IMR-90 (cell line): ENCODE data around the gene ACIN1. TPM values are rescaled to one million over a fixed set of nuclear protein-coding genes. Genes with fewer than 3 reads are reported as not detected.
A peak's percentile ranks its signal among the peaks of the same experiment; 100 is the strongest.

ENCODE experiments used
- ATAC-seq: fragments of 200-7000 bp; cut with Tn5 transposase; 2 replicates; pipeline ENCODE4 v1.9.1; 2020; ENCODE audit warnings: low read depth, mild to moderate bottlenecking, moderate library complexity
- BruUV-seq: library from RNA; stranded (reverse); fragments of 400-500 nt; replicated peaks from 2 replicates; lab custom pipeline; 2021; lab: Mats Ljungman, UMichigan
- CTCF ChIA-PET: fragments of 300-600 bp; formaldehyde crosslinking; extraction: SDS; loops from one replicate; lab custom pipeline; 2021; ENCODE audit warnings: antibody characterized with exemption; lab: Yijun Ruan, JAX
- POLR2A ChIA-PET: fragments of 300-600 bp; sonication (Branson Sonifier 250); formaldehyde crosslinking; loops from one replicate; lab custom pipeline; 2022; ENCODE audit warnings: antibody characterized with exemption; ENCODE audit not compliant: unreplicated experiment; lab: Charles Lee
- DNase-seq: peaks from one replicate; pipeline ENCODE4 v3.0.0; 2013
- H2AFZ ChIP-seq: replicated peaks from 2 replicates; pipeline ENCODE3; 2013; ENCODE audit warnings: low read length, mild to moderate bottlenecking; ENCODE audit not compliant: poor library complexity
- H2AK5ac ChIP-seq: 2 replicates; pipeline ENCODE4 v1.6.1; 2013; ENCODE audit warnings: low read depth, low read length, inconsistent platforms
- H2AK9ac ChIP-seq: replicated peaks from 2 replicates; pipeline ENCODE3; 2013; ENCODE audit warnings: mild to moderate bottlenecking, low read depth, low read length, moderate library complexity; ENCODE audit not compliant: poor library complexity
- H2BK120ac ChIP-seq: 2 replicates; pipeline ENCODE4 v1.6.1; 2013; ENCODE audit warnings: low read depth, low read length, inconsistent platforms
- H2BK15ac ChIP-seq: 3 replicates; pipeline ENCODE4 v1.6.1; 2013; ENCODE audit warnings: low read depth, low read length, inconsistent platforms
- H2BK20ac ChIP-seq: 2 replicates; pipeline ENCODE4 v1.6.1; 2013; ENCODE audit warnings: low read depth, mild to moderate bottlenecking, inconsistent platforms, low read length, moderate library complexity
- H2BK5ac ChIP-seq: 2 replicates; pipeline ENCODE4 v1.6.1; 2013; ENCODE audit warnings: mild to moderate bottlenecking, low read depth, low read length, inconsistent platforms; ENCODE audit not compliant: poor library complexity, severe bottlenecking
- H3K14ac ChIP-seq: replicated peaks from 2 replicates; pipeline ENCODE4 v1.6.1; 2013; ENCODE audit warnings: low read depth, low read length, inconsistent platforms
- H3K18ac ChIP-seq: 2 replicates; pipeline ENCODE4 v1.6.1; 2013; ENCODE audit warnings: low read depth, low read length, control low read depth
- H3K23ac ChIP-seq: 2 replicates; pipeline ENCODE4 v1.6.1; 2013; ENCODE audit warnings: low read depth, low read length, inconsistent platforms
- H3K27ac ChIP-seq: 2 replicates; pipeline ENCODE4 v1.5.1; 2013; ENCODE audit warnings: mild to moderate bottlenecking, control low read depth, low read length; ENCODE audit not compliant: insufficient read depth
- H3K27me3 ChIP-seq: 2 replicates; pipeline ENCODE4 v1.6.1; 2013; ENCODE audit warnings: low read length; ENCODE audit not compliant: control insufficient read depth, insufficient read depth
- H3K36me3 ChIP-seq: 2 replicates; pipeline ENCODE4 v1.6.1; 2013; ENCODE audit warnings: low read length, mixed read lengths; ENCODE audit not compliant: control insufficient read depth, insufficient read depth
- H3K4ac ChIP-seq: 2 replicates; pipeline ENCODE4 v1.6.1; 2013; ENCODE audit warnings: low read depth, low read length, inconsistent platforms
- H3K4me1 ChIP-seq: 2 replicates; pipeline ENCODE4 v1.6.1; 2013; ENCODE audit warnings: low read length, mixed read lengths; ENCODE audit not compliant: control insufficient read depth, insufficient read depth
- H3K4me2 ChIP-seq: 2 replicates; pipeline ENCODE4 v1.6.1; 2013; ENCODE audit warnings: low read depth, mild to moderate bottlenecking, control low read depth, low read length, moderate library complexity
- H3K4me3 ChIP-seq: 2 replicates; pipeline ENCODE4 v1.5.1; 2013; ENCODE audit warnings: low read depth, mild to moderate bottlenecking, control low read depth, low read length, moderate library complexity; ENCODE audit not compliant: insufficient read depth
- H3K56ac ChIP-seq: 2 replicates; pipeline ENCODE4 v1.6.1; 2013; ENCODE audit warnings: low read length, inconsistent platforms; ENCODE audit not compliant: insufficient read depth; ENCODE audit errors: extremely low read depth
- H3K79me1 ChIP-seq, 2 experiments: 2 replicates each; pipeline ENCODE4 v1.6.1; 2013; ENCODE audit warnings: low read length in 2 of 2, inconsistent platforms in 1 of 2, low read depth in 1 of 2
- H3K9ac ChIP-seq: 2 replicates; pipeline ENCODE4 v1.6.1; 2013; ENCODE audit warnings: low read depth, low read length, control low read depth
- H3K9me1 ChIP-seq: 2 replicates; pipeline ENCODE4 v1.6.1; 2013; ENCODE audit warnings: low read length, inconsistent platforms; ENCODE audit not compliant: insufficient read depth
- H3K9me3 ChIP-seq: 2 replicates; pipeline ENCODE4 v1.6.1; 2013; ENCODE audit warnings: low read length; ENCODE audit not compliant: control insufficient read depth, insufficient read depth
- H4K20me1 ChIP-seq: 2 replicates; pipeline ENCODE4 v1.6.1; 2013; ENCODE audit warnings: low read length, inconsistent platforms; ENCODE audit not compliant: insufficient read depth
- H4K5ac ChIP-seq: 2 replicates; pipeline ENCODE4 v1.6.1; 2013; ENCODE audit warnings: mild to moderate bottlenecking, low read depth, low read length, control low read depth
- H4K8ac ChIP-seq, 2 experiments: 2 replicates each; pipeline ENCODE4 v1.6.1; 2013; ENCODE audit warnings: low read depth in 2 of 2, low read length in 2 of 2, control low read depth in 1 of 2, inconsistent platforms in 1 of 2
- H4K91ac ChIP-seq: 2 replicates; pipeline ENCODE4 v1.6.1; 2013; ENCODE audit warnings: low read depth, low read length, inconsistent platforms; ENCODE audit not compliant: insufficient read depth
- BHLHE40 ChIP-seq: fragments of 150-350 bp; IDR thresholded peaks from 2 replicates; pipeline ENCODE4 v1.6.1; 2016; ENCODE audit warnings: mild to moderate bottlenecking, low read depth, low read length
- CEBPB ChIP-seq: IDR thresholded peaks from 2 replicates; pipeline ENCODE4 v1.6.1; 2012; ENCODE audit warnings: low read depth, low read length, improper control_type of control experiment
- MAFK ChIP-seq: IDR thresholded peaks from 2 replicates; pipeline ENCODE4 v1.6.1; 2012; ENCODE audit warnings: low read depth, low read length, improper control_type of control experiment
- MXI1 ChIP-seq: IDR thresholded peaks from 2 replicates; pipeline ENCODE4 v1.6.1; 2012; ENCODE audit warnings: low read depth, mild to moderate bottlenecking, low read length, moderate library complexity, borderline replicate concordance
- NFE2L2 ChIP-seq: fragments of 150-350 bp; IDR thresholded peaks from 2 replicates; pipeline ENCODE4 v1.6.1; 2016; ENCODE audit warnings: low read depth, mild to moderate bottlenecking, low read length
- RCOR1 ChIP-seq: IDR thresholded peaks from 2 replicates; pipeline ENCODE4 v1.6.1; 2012; ENCODE audit warnings: mild to moderate bottlenecking, low read length, improper control_type of control experiment; ENCODE audit not compliant: insufficient replicate concordance
- RFX5 ChIP-seq: IDR thresholded peaks from 2 replicates; pipeline ENCODE4 v1.8.0; 2012; ENCODE audit warnings: low read depth, mild to moderate bottlenecking, low read length, moderate library complexity
- WGBS, 2 experiments: methylation state at CpG; one replicate each; pipeline versions ENCODE4 v1.1.5 to v1.1.7; 2013; ENCODE audit warnings: missing lambda C conversion rate in 2 of 2; ENCODE audit not compliant: insufficient read length in 1 of 2; ENCODE audit errors: extremely low coverage in 2 of 2; 5-methylcytosine and 5-hydroxymethylcytosine counted together
- dilution Hi-C: fragments of 300-500 bp; cut with HindIII; formaldehyde crosslinking; loops from one replicate; pipeline ENCODE4 v1.14.3; 2018; ENCODE audit warnings: low sequenced_read_pairs; ENCODE audit not compliant: unreplicated experiment
- in situ Hi-C: fragments of 300-500 bp; cut with MboI; formaldehyde crosslinking; loops from 3 replicates; pipeline ENCODE4 v1.14.3; 2019; ENCODE audit warnings: low sequenced_read_pairs, inconsistent platforms, mixed read lengths
- intact Hi-C: fragments of 100-400 bp; cut with micrococcal nuclease; formaldehyde crosslinking; loops from 2 replicates; pipeline ENCODE4 v1.10.0; 2022
- polyA plus RNA-seq, 3 experiments: library from polyadenylated mRNA; depleted of rRNA; stranded (reverse); fragments of >200 nt; gene quantifications; 2 replicates each; pipeline ENCODE4 v1.2.3, GENCODE V29; 2012; ENCODE audit warnings: low replicate concordance in 1 of 3
- total RNA-seq: library from RNA; depleted of rRNA; stranded (reverse); fragments of >200 nt; gene quantifications from 2 replicates; pipeline ENCODE4 v1.2.3, GENCODE V29; 2012
- TF ChIP-seq, protein P1 (sequence below): fragments of 150-350 bp; IDR thresholded peaks from 2 replicates; pipeline ENCODE4 v1.6.1; 2016; ENCODE audit warnings: low read depth, mild to moderate bottlenecking, low read length, moderate library complexity, borderline replicate concordance
- TF ChIP-seq, protein P2 (sequence below): conservative IDR thresholded peaks from 2 replicates; pipeline ENCODE4 v1.5.1; 2012; ENCODE audit warnings: mild to moderate bottlenecking, low read depth, low read length, improper control_type of control experiment
- TF ChIP-seq, protein P3 (sequence below): fragments of 150-350 bp; IDR thresholded peaks from 2 replicates; pipeline ENCODE4 v1.6.1; 2017; ENCODE audit warnings: mild to moderate bottlenecking, antibody characterized with exemption, low read length, low read depth

The ACIN1 gene
- total and polyA plus RNA-seq, 2 of the 4 experiments (the other 2 are of a cell fraction), result 73.8 to 185 TPM

DNA sequence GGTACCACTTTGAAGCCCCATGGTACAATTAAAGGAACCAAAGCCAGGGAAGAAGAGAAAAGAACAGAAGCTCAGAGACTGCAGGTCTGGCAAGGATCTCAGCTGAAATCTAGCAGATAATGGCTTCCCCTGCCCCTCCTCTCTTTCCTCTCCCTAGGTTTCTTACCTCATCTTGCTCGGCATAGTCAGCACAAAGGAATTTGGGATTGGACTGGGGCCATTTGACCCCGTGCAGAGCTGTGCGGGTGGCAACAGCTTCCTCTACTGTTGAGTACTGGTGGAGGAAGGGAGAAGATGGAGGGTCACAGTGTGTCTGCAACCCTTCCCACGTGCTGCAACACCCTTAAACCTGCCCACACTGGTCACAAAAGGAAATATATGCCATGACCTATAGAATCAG, 32.9 kb downstream of the ACIN1 start (continued):
- peak; percentile 57; the same call in 1 of the 2 replicates for TF ChIP-seq MXI1

DNA sequence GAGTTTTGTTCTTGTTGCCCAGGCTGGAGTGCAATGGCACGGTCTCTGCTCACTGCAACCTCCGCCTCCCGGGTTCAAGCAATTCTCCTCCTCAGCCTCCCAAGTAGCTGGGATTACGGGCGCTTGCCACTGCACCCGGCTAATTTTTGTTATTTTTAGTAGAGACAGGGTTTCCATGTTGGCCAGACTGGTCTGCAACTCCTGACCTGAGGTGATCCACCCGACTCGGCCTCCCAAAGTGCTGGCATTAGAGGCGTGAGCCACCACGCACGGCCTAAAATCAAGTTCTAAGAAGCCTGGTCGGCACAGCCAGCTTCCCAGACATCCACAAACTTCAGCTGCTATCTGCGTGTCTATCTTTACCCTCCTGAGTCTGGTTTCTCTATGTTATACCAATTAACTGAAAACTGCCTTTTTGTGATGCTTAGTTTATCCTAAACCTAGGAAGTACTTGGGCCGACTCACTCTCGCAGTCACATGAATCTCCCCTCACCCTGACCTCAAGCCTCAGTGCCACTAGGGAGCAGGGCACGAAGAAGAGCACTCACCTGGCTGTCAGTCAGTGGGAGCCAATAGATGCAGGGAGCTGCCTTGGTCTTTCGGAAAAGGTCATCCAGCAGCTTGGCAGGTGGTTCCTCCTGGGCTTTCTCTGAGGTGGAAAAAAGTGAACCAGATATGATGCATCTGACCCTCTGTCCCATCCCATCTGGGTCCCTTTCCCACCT, 34.2 kb downstream of the ACIN1 start:
- 0 out of 2 replicates have a peak overlapping the region, but pooled peaks have one; percentile 39 for H3K14ac ChIP-seq
- H3K23ac ChIP-seq, result peak overlapping the region; percentile 38; the same call in 1 of the 2 replicates
- H3K27ac ChIP-seq, result peak overlapping the region; percentile 76
- peak overlapping the region; percentile 69 for H2BK5ac ChIP-seq
- H3K9me1 ChIP-seq, result peaks cover 5% of the 10 kb centered on the region; the same call in 1 of the 2 replicates
- H3K9ac ChIP-seq, result no peak overlapping the region; the same call in 1 of the 2 replicates
- peaks cover 11 to 61% of the 10 kb centered on the region in 2 experiments for H3K79me1 ChIP-seq
- 0 out of 2 replicates have a peak overlapping the region, but pooled peaks have one; percentile 5 for H4K5ac ChIP-seq
- H3K9me3 ChIP-seq, result no peaks in the 10 kb centered on the region
- no peak overlapping the region for H3K4me2 ChIP-seq
- DNase-seq (no peak), ATAC-seq (no peak)
- WGBS, 2 experiments, result 92% methylated on average over 7 of the region's 17 CpGs; no CpG with 5 or more reads in 1 of the 2 experiments
- H3K36me3 ChIP-seq, result peaks cover 54% of the 10 kb centered on the region
- no peak overlapping the region for H2AK9ac ChIP-seq
- H2BK15ac ChIP-seq, result no peak overlapping the region
- peak overlapping the region; percentile 40; the same call in 1 of the 2 replicates for H3K4ac ChIP-seq
- POLR2A ChIA-PET, result no interaction called here
- no peak overlapping the region for H3K4me3 ChIP-seq
- peak overlapping the region; percentile 25 for H2AFZ ChIP-seq
- no peaks in the 10 kb centered on the region for H3K27me3 ChIP-seq
- intact Hi-C loops, result no loop called here
- H3K18ac ChIP-seq, result no peak overlapping the region
- H2BK120ac ChIP-seq, result peak overlapping the region; percentile 27; the same call in 1 of the 2 replicates
- in situ Hi-C loops, result loop anchor here (10.0 kb wide), 1 partner anchor 506 kb away; no protein-coding TSS in a partner anchor
- H3K4me1 ChIP-seq, result peaks cover 17% of the 10 kb centered on the region
- dilution Hi-C loops, result no loop called here
- H4K8ac ChIP-seq, result peak overlapping the region in 1 of 2 experiments; percentile 8; a peak in 1 of 4 replicates
- BruUV-seq, result no TSS peak
- CTCF ChIA-PET, result interaction anchor here (0.7 to 2.2 kb wide), 4 partner anchors 8 to 75 kb away, joined by 3 to 10 read pairs (median 8); no protein-coding TSS in a partner anchor
- peak overlapping the region; percentile 32; the same call in 1 of the 2 replicates for H4K91ac ChIP-seq
- no peak overlapping the region for H3K56ac ChIP-seq
- peak overlapping the region; percentile 87; the same call in 1 of the 2 replicates for H2AK5ac ChIP-seq
- H4K20me1 ChIP-seq, result peaks cover 21% of the 10 kb centered on the region
- no peak overlapping the region for H2BK20ac ChIP-seq
- TF ChIP-seq, protein P1, sequence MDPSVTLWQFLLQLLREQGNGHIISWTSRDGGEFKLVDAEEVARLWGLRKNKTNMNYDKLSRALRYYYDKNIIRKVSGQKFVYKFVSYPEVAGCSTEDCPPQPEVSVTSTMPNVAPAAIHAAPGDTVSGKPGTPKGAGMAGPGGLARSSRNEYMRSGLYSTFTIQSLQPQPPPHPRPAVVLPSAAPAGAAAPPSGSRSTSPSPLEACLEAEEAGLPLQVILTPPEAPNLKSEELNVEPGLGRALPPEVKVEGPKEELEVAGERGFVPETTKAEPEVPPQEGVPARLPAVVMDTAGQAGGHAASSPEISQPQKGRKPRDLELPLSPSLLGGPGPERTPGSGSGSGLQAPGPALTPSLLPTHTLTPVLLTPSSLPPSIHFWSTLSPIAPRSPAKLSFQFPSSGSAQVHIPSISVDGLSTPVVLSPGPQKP, result no peak
- TF ChIP-seq, protein P2, sequence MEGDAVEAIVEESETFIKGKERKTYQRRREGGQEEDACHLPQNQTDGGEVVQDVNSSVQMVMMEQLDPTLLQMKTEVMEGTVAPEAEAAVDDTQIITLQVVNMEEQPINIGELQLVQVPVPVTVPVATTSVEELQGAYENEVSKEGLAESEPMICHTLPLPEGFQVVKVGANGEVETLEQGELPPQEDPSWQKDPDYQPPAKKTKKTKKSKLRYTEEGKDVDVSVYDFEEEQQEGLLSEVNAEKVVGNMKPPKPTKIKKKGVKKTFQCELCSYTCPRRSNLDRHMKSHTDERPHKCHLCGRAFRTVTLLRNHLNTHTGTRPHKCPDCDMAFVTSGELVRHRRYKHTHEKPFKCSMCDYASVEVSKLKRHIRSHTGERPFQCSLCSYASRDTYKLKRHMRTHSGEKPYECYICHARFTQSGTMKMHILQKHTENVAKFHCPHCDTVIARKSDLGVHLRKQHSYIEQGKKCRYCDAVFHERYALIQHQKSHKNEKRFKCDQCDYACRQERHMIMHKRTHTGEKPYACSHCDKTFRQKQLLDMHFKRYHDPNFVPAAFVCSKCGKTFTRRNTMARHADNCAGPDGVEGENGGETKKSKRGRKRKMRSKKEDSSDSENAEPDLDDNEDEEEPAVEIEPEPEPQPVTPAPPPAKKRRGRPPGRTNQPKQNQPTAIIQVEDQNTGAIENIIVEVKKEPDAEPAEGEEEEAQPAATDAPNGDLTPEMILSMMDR, result no peak
- TF ChIP-seq RFX5, result no peak
- TF ChIP-seq BHLHE40, result no peak
- TF ChIP-seq NFE2L2, result no peak
- no peak for TF ChIP-seq MXI1
- TF ChIP-seq CEBPB, result no peak
- TF ChIP-seq MAFK, result no peak
- TF ChIP-seq, protein P3, sequence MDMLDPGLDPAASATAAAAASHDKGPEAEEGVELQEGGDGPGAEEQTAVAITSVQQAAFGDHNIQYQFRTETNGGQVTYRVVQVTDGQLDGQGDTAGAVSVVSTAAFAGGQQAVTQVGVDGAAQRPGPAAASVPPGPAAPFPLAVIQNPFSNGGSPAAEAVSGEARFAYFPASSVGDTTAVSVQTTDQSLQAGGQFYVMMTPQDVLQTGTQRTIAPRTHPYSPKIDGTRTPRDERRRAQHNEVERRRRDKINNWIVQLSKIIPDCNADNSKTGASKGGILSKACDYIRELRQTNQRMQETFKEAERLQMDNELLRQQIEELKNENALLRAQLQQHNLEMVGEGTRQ, result no peak
- no peak for TF ChIP-seq RCOR1
